Thyroid gland (tissue), 4 donors: Measurements from ENCODE around the gene CBFA2T3. TPM values are rescaled to one million over a fixed set of nuclear protein-coding genes. Genes with fewer than 3 reads are reported as not detected.

Experiments
- DNase-seq, 2 donors: peaks; one replicate each; pipeline ENCODE4 v3.0.0-alpha.2; 2019
- H3K27ac ChIP-seq, 3 donors: fragments of 200-600 bp; sonication (generic); 1 replicate in 2 of 3; 2 replicates in 1 of 3; pipeline ENCODE4 v1.5.1; 2016 to 2019; ENCODE audit warnings: mild to moderate bottlenecking in 1 of 3, moderate library complexity in 1 of 3
- H3K27me3 ChIP-seq: fragments of 200-600 bp; sonication (generic); one replicate; pipeline ENCODE4 v1.5.1; 2019
- H3K36me3 ChIP-seq, 2 donors: fragments of 200-600 bp; sonication (generic); one replicate each; pipeline ENCODE4 v1.5.1; 2016 to 2019
- H3K4me1 ChIP-seq, 2 donors: fragments of 200-600 bp; sonication (generic); one replicate each; pipeline ENCODE4 v1.5.1; 2017 to 2019
- H3K4me3 ChIP-seq, 3 donors: fragments of 200-600 bp; sonication (generic); replicated peaks in 1 of 3; 1 replicate in 2 of 3; 2 replicates in 1 of 3; pipeline ENCODE4 v1.5.1; 2016; ENCODE audit warnings: mild to moderate bottlenecking in 1 of 3
- H3K9me3 ChIP-seq: fragments of 200-600 bp; sonication (generic); one replicate; pipeline ENCODE4 v1.5.1; 2017
- POLR2A ChIP-seq, 2 donors: fragments of 450-650 bp; IDR thresholded peaks; one replicate each; pipeline ENCODE4 v1.6.1; 2017; ENCODE audit warnings: antibody characterized with exemption in 2 of 2, mild to moderate bottlenecking in 2 of 2, moderate library complexity in 1 of 2
- WGBS, 2 donors: methylation state at CpG; one replicate each; pipeline ENCODE4 v1.1.5; 2017; 5-methylcytosine and 5-hydroxymethylcytosine counted together
- intact Hi-C: fragments of 100-400 bp; cut with DNase I; formaldehyde crosslinking; loops from one replicate; pipeline ENCODE4 v1.15.1; 2023
- total RNA-seq, 4 donors: library from RNA; depleted of rRNA; stranded (reverse); fragments of >200 nt; gene quantifications; one replicate each; pipeline ENCODE4 v1.2.3, GENCODE V29; 2016
- TF ChIP-seq, protein P1 (sequence below), 6 experiments: fragments of 200-600 bp in 3 of 6; fragments of 450-650 bp in 3 of 6; sonication (generic) in 3 of 6; IDR thresholded peaks; one replicate each; pipeline ENCODE4 v1.5.1; 2016 to 2019; ENCODE audit warnings: antibody characterized with exemption in 6 of 6, mild to moderate bottlenecking in 2 of 6, inconsistent platforms in 1 of 6, moderate library complexity in 1 of 6

Gene CBFA2T3
- total RNA-seq, 4 donors from 2014 or later: 1.3 to 3.8 (median 2.6) TPM

- TF ChIP-seq, protein P1, sequence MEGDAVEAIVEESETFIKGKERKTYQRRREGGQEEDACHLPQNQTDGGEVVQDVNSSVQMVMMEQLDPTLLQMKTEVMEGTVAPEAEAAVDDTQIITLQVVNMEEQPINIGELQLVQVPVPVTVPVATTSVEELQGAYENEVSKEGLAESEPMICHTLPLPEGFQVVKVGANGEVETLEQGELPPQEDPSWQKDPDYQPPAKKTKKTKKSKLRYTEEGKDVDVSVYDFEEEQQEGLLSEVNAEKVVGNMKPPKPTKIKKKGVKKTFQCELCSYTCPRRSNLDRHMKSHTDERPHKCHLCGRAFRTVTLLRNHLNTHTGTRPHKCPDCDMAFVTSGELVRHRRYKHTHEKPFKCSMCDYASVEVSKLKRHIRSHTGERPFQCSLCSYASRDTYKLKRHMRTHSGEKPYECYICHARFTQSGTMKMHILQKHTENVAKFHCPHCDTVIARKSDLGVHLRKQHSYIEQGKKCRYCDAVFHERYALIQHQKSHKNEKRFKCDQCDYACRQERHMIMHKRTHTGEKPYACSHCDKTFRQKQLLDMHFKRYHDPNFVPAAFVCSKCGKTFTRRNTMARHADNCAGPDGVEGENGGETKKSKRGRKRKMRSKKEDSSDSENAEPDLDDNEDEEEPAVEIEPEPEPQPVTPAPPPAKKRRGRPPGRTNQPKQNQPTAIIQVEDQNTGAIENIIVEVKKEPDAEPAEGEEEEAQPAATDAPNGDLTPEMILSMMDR (IDR thresholded peaks at IDR 0.05): peak in 4 of 6 experiments; percentile 26 to 79 (median 39)
- no peak for TF ChIP-seq POLR2A (IDR thresholded peaks at IDR 0.05)
- intact Hi-C loops: loop anchor here (10.0 kb wide), 1 partner anchor 233 kb away; the partner anchor contains the start of gene CDH15
- peaks cover 0 to 26% of the 10 kb centered on the region in 2 donors for H3K4me1 ChIP-seq
- H3K9me3 ChIP-seq: no peaks in the 10 kb centered on the region
- peak overlapping the region in 1 of 3 donors; percentile 24 for H3K4me3 ChIP-seq
- no peaks in the 10 kb centered on the region for H3K27me3 ChIP-seq
- no peak overlapping the region for H3K27ac ChIP-seq
- H3K36me3 ChIP-seq: no peaks in the 10 kb centered on the region
- WGBS, 2 donors: 21 to 28% methylated on average over 22 to 46 of the region's 54 CpGs
- DNase-seq: peak in 1 of 2 donors; percentile 25
Measured at GRCh38 chr16:88941913-88942909, 34.8 kb downstream of the CBFA2T3 start.

DNA sequence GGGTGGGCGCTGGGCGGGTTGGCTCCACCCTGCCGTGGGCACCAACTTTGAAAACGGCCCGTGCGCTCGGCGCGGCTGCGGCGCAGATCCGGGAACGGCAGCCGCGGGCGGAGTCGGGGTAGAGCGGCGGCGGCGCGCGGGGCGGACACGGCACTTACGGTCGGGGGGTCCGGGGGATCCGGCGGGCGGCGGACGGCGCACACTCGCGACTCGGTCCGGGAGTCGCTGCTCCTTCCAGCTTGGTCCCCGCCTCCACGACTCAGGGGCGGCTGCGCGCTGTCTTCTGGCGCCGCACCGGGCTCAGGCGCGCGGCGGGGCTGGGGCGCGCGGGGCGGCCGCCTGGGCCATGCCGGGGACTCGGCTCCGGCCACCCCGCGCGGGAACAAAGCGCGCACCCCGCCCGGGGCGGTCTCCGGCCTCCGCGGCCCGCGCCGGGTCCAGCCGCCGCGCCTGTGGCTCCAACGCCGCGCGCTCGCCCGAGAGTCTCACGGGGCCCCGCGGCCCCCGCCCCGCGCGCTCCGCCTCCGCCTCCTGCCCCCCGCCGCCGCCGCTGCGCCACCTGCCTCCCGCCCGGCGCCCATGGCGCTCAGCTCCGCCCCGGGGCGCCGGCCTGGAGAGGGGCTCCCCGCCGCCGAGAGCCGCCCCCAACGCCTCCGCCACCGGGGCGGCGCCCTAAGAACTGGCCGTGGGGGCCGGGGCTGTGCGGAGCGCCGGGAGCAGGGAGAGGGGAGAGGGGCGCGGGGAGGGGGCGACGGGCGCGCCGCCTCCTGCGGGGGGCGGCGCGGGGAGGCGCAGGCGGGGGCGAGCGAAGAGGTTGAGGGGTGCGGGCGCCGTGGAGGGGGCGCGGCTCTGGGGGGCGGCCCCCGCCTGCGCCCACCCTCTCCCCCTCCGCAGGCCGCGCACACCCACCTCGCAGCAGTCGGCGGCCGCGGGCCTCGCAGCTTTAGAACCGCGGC is 35.9 kb downstream of the CBFA2T3 start:
- Histone ChIP-seq H3K4me3 (peak overlapping the region in 1 of 3 donors; percentile 43), H3K4me1 (peaks cover 0 to 31% of the 10 kb centered on the region in 2 donors), H3K9me3 (no peaks in the 10 kb centered on the region), H3K36me3 (no peaks in the 10 kb centered on the region), H3K27ac (peak overlapping the region in 1 of 3 donors; percentile 23), H3K27me3 (no peaks in the 10 kb centered on the region)
- WGBS, 2 donors: no CpG with 5 or more reads among the region's 152 CpGs
- intact Hi-C loops: loop anchor here (10.0 kb wide), 1 partner anchor 234 kb away; the partner anchor contains the start of gene CDH15
- DNase-seq: peak in 1 of 2 donors; percentile 33
- TF ChIP-seq POLR2A (IDR thresholded peaks at IDR 0.05): no peak
- TF ChIP-seq, protein P1 (IDR thresholded peaks at IDR 0.05): no peak

DNA sequence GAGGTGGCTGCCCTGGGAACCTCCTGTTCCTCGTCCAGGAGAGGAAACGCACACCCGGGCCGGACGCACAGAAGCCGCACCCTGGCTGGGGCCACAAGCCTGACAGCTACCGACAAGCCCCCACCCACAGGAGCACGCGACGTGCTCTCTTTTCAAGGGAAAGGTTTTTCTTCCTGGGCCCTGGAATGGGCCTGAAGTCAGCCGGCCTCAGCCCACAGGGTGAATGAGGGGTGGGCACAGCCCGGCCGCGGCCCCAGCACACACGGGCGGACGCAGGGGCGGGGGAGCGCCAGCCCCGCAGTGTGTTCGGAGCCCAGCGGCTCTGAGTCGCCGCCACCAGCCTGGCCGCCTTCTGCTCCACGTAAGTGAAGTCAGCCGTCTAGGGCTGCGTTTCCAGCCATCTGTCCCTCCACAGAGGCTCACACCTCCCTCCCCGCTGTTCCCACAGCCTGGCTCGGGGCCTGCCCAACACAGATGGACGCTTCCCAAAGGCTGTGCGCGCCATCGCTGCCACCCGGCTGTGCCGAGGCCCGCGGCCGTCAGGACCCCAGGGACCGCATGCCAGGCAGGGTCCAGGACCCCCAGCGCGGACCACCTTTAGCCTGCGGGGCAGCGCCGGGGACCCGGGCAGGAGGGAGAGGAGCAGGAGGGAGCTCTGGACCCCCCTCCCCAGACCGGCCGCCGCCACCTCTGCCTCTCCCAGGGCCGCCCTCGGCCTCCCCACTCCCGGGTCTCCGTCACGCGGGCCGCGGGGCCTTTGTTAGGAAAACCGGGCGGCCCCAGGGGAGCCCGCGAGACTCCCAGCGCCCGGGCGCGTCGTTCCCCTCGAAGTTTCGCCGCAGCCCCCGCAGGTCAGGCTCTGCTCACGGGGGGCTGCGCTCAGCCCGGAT is 36.8 kb downstream of the CBFA2T3 start:
- H3K9me3 ChIP-seq: no peaks in the 10 kb centered on the region
- WGBS, 2 donors: 8 to 18% methylated on average over 5 to 24 of the region's 73 CpGs
- H3K36me3 ChIP-seq: no peaks in the 10 kb centered on the region
- TF ChIP-seq, protein P1 (IDR thresholded peaks at IDR 0.05): no peak
- no peak for TF ChIP-seq POLR2A (IDR thresholded peaks at IDR 0.05)
- H3K4me1 ChIP-seq: peaks cover 0 to 35% of the 10 kb centered on the region in 2 donors
- peak; percentile 18 to 26 for DNase-seq
- H3K27me3 ChIP-seq: no peaks in the 10 kb centered on the region
- H3K4me3 ChIP-seq: peak overlapping the region in 1 of 3 donors; percentile 43
- H3K27ac ChIP-seq: peak overlapping the region in 2 of 3 donors; percentile 23 to 33
- intact Hi-C loops: loop anchor here (10.0 kb wide), 2 partner anchors 235 to 275 kb away; partner anchors contain the start of genes CDH15 and ZNF778

DNA sequence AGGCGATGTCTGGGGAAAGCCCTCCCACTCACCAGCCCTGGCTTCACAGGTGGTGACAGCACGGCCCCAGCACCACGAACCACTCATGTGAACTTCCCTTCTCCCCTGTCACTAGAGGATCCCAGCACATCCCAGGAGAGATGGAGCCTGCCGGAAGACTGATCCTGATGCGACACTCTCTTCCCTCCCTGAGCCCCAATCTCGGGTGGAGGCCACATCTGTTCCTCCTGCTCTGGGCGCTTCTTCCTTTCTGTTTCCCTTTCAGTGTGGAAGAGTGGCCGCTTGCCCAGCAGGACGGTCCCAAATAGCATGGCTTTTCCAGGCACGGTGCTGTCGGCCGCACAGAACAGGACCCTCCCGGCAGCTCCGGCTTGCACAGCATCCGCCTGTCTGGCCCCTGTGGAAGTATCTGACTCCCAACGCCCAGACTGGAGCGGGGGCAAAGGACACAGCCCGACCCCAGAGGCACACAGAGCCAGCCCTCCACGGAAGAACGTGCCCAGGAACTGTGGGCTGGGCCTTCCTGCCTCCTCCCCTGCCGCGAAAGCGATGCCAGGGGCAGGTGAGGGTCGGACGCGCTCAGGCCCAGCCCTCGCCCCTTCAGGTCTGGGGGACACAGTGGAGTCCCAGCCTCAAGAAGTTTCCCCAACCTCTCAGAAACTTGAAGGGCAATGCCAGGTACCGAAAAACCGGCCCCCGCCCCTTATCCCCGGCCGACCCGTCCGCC is 37.6 kb downstream of the CBFA2T3 start:
- intact Hi-C loops: loop anchor here (10.0 kb wide), 1 partner anchor 275 kb away; the partner anchor contains the start of gene ZNF778
- no peaks in the 10 kb centered on the region for H3K9me3 ChIP-seq
- no peaks in the 10 kb centered on the region for H3K36me3 ChIP-seq
- no peaks in the 10 kb centered on the region for H3K27me3 ChIP-seq
- DNase-seq: peak in 1 of 2 donors; percentile 15
- H3K27ac ChIP-seq: peak overlapping the region in 2 of 3 donors; percentile 18 to 46
- TF ChIP-seq POLR2A (IDR thresholded peaks at IDR 0.05): no peak
- TF ChIP-seq, protein P1 (IDR thresholded peaks at IDR 0.05): no peak
- H3K4me3 ChIP-seq: peak overlapping the region in 1 of 3 donors; percentile 43
- WGBS, 2 donors: 49 to 63% methylated on average over 20 to 27 of the region's 34 CpGs
- H3K4me1 ChIP-seq: peaks cover 0 to 35% of the 10 kb centered on the region in 2 donors
